GM18505 (cell line): ENCODE results near the gene SPINDOC.

ENCODE experiments used
- ATAC-seq: cut with Tn5 transposase; IDR thresholded peaks from one replicate; pipeline ENCODE4 v1.9.1; 2021; ENCODE audit not compliant: unreplicated experiment
- POLR2A ChIP-seq: IDR thresholded peaks from 4 replicates; pipeline ENCODE4 v1.6.1; 2011; ENCODE audit warnings: borderline replicate concordance; ENCODE audit not compliant: insufficient read depth, insufficient read length; ENCODE audit errors: extremely low read depth

Gene SPINDOC

DNA sequence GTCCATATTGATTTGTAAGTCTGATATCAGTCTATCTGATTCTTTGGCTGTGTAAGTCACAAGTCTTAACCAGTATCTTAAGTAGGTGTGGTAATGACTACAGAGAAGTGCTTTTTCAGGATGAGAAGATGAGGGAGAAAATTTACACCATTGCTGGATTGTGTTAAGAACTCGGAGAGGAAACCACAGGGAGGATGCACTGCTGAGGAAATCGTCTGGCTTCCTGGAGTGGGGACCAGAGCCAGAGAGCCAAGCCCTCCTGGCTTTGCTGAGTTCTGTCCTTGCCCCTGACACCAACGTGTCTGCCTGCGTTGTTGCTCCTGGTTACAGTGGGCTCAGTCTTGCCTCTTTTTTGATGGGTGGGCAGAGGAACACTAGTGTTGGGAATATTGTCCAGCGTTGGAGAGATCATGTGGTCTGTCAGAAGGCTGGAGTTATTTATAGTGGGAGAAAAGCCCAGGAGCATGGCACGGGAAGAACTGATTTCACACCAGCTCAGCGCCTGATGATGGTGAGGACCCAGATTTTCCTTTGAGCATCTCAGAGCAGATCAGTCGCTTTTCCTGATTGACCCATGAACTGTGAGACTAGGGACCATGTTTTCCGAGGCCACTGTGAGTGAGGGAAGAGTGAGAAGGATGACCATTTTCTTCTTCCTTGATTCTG lies 55.3 kb downstream of the SPINDOC start:
- ATAC-seq = no peak
- no peak for TF ChIP-seq POLR2A

DNA sequence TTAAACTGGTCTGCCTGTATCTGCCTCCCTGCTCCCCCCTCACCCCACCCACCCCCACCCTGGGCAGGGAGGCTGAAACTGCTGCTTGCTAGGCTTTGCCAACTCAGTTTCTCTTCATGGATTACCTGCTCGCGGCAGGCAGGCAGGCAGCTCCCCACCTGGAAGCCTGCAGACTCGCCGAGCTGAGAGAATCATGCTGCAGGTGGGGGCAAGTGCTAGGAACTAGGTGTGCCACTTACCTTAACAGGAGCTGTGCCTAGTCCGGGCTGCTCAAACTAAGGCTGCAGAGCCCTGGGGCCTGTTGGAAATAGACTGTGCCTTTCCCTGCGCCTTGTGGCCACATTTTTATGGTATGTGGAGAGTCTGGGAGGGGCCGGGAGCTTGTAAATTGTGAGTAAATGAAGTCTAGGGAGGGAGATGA lies 55.9 kb downstream of the SPINDOC start:
- TF ChIP-seq POLR2A = no peak
- no peak for ATAC-seq

DNA sequence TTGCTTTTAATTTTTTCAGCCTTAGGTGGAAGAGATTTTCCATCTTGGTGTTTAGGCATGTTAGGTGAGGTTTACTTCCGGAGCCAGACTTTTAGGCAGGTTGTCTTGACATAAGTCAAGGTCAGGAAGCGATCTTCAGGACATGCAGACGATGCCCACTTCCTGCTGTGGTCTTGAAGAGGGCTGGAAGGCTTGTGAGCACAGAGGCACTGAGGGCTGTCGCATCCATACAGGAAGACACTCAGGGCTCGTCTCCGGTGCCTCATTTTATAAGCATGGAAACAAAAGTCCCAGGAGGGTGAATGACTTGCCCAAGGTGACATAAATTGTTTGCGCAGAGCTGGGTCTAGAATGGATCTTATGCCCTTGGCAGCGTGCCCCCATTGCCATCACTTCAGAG lies 56.4 kb downstream of the SPINDOC start:
- ATAC-seq = no peak
- TF ChIP-seq POLR2A = no peak

DNA sequence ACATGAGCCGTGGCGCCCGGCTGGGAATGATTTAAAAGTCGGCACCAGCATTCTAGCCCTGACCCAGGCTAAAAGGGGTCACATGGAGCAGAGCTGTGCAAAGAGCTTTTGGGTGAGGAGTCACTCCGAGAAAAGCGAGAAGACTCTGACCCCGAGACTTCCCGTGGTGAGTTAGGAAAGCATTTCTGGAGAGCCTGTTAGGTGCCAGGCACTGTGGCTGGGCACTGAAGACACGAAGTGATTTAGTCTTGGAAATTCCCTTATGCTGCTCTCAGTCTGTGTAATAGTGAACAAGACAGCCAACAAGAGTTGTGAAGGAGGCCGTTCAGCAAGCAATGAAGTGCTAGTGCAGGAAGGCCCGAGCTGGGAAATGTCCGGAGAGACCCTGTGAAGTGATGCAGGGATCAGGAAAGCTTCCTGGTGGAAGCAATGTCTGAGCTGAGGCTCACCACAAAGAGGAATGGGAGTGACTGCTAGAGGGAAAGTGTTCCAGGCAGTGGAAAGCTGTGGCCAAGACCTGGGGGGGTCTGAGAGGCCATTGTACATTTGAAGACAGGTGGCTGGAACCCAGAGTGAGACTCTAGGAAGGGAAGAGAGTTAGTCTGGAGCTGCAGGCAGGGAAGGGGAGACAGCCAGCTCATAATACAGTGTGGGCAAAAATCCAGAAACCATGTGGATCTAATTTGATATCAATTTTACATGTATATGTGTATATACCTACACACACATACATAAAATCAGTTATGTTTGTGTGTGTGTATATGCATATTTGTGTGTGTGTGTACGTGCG lies 57.3 kb downstream of the SPINDOC start:
- ATAC-seq = no peak

DNA sequence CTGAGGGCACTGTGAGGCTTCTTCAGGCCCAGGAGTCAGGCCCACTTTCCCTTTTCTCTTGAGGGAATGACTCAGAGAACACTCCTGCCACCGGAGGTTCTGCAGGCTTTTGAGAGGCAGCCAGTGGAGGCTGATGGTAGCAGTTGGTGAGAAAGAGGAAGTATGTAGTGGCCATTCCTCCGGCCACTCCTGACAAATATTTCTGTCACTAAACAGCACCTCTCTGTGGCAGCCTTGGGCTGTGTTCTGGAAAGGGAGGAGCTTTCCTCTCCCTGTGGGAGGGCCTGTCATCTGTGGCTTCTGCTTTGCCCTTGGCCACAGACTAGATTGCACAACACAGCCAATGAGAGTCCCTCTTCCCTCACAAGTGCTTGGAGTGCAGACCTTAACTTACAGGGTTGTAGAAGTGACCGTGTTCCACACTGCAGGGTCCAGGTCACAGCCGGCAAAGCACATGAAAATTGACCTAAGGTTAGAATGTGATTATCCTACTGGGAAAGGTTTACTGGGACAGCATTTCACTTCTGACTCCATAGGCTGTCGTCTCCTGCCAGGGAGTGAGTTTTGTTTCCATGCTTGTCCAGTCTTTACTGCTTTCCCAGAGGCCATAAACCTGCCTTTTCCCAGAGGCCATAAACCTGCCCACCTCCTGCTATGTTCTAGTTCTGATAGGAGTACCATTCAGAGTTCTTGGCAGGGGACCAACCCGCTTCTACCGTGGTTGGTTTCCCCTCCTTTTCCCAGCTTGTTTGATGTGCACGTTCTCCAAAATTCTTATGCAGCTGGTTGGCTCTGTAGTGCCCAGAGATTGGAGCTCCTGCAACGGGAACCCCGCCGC lies 58.9 kb downstream of the SPINDOC start:
- ATAC-seq = peak; percentile 90
- TF ChIP-seq POLR2A = no peak

More for the DNA sequence above, 57.3 kb downstream of the SPINDOC start:
- no peak for TF ChIP-seq POLR2A

DNA sequence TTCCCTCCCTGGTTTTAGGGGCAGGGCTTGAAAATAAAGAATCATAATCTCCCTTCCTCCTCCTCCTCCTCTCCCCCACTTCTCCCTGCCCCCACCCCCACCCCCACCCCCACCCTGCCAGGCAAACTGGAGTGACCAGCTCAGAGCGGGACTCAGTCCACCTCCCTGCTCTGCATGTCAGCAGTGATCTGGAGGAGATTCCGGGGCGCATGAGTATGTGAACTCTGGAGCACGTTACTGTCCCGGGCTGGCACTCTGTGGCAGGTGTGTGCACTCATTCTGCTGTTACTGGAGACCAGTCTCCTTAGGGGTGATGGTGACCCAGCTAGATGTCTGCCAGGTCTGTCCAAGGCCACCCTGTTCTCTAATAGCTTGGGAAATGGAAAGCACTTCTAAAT lies 59.5 kb downstream of the SPINDOC start:
- TF ChIP-seq POLR2A = no peak
- no peak for ATAC-seq

DNA sequence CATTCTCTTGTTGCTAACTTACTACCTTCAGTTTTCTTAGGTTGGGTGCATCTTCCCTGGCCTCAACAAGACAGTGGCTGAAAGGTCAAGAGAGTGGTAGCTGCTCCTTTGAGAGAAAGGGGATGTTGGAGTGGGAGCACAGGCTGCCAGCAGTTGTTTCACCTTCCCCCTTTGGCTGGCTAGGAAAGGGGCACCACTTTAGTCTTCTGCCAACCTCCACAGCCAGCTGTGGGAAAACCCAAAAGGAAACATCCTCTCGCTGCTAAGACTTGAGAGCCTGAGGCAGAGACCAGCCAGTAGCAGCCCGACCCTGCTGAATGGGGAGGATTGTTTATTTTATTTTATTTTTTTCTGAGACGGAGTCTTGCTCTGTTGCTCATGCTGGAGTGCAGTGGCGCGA lies 60.1 kb downstream of the SPINDOC start:
- no peak for TF ChIP-seq POLR2A
- no peak for ATAC-seq

DNA sequence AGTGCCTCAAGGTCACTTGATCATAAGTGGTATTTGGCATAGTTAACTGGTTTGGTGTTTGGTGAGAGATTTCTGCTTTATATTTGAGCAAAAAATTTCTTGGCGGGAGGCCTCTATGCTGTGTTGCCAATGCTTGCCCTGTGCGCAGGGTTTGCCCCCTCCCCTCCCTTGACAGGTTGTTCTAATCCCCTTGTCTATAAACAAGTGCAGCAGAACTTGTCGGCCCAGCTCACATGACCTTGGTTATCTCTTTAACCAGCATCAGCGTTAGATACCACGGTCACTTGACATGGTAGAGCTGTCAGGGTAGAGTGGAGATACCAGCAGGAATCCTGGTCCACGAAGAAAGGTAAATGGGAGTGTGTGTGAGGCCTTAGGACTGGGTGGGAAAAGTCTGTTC lies 61.3 kb downstream of the SPINDOC start:
- ATAC-seq = no peak
- TF ChIP-seq POLR2A = no peak

DNA sequence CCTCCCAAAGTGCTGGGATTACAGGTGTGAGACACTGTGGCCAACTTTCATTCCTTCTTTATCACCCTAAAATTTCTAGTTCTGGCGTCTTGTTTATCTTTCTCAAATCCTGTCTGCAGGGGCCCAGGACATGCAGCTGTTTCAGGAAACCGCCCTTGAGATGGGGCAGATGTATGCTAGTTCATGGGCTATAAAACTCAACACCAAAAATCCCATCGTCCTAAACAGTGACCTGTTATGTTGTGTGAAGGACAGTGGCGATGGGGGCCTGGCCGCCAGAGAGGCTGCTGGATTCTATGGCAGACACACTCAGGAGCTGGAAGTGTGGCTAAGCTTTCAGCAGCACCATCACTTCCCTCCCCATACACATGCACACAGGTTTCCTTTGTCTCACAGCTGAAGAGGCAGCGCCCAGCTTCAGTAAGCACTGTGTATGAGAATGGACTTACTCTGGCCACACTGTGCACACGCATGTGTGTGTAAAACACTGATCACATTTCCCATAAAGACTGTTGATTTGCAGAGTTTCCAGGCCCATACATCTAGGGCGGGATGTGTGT lies 62.3 kb downstream of the SPINDOC start:
- ATAC-seq = no peak
- no peak for TF ChIP-seq POLR2A

DNA sequence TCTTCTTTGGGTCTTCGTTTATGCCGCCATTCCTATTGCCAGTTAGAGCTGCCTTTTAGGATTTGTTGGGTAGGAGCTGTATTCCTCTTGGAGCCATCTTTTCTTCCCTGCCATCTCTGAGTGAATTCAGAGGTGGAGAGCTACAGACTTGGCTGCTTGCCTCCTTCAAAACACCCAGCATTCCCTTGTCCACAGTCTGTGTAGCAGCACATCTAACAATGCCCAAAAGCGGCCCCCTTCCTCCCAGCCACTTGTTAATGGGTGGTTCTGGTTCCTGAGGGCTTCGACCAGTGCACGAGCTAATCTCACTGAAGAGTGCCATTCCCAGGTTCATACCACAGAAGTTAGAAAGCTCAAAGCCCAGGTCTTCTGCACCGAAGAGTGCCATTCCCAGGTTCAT lies 63.4 kb downstream of the SPINDOC start:
- TF ChIP-seq POLR2A = no peak
- ATAC-seq = no peak
